Measurements from ENCODE around the gene CXCR5. TPM values are rescaled to one million over a fixed set of nuclear protein-coding genes. Genes with fewer than 3 reads are reported as not detected.

The CXCR5 gene, protein sequence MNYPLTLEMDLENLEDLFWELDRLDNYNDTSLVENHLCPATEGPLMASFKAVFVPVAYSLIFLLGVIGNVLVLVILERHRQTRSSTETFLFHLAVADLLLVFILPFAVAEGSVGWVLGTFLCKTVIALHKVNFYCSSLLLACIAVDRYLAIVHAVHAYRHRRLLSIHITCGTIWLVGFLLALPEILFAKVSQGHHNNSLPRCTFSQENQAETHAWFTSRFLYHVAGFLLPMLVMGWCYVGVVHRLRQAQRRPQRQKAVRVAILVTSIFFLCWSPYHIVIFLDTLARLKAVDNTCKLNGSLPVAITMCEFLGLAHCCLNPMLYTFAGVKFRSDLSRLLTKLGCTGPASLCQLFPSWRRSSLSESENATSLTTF
- polyA plus RNA-seq, result not detected in 3 replicates
- polyA plus RNA-seq (2011; ENCODE audit: low read depth), result not detected
- not detected in 2 replicates for polyA plus RNA-seq (2011; cell fraction: cytosol; rRNA removed)
- polyA plus RNA-seq (2011; cell fraction: nucleus; rRNA removed), result not detected in 2 replicates
- polyA plus RNA-seq (2012; ENCODE audit: low replicate concordance), result 0.04 TPM in 1 of 2 replicates, not detected in the other
- not detected in 3 replicates for polyA minus RNA-seq
- not detected for polyA minus RNA-seq (2011; cell fraction: cytosol; rRNA and poly(A)+ RNA removed)
- polyA minus RNA-seq (2011; cell fraction: nucleus; rRNA and poly(A)+ RNA removed), result not detected in 2 replicates

DNA sequence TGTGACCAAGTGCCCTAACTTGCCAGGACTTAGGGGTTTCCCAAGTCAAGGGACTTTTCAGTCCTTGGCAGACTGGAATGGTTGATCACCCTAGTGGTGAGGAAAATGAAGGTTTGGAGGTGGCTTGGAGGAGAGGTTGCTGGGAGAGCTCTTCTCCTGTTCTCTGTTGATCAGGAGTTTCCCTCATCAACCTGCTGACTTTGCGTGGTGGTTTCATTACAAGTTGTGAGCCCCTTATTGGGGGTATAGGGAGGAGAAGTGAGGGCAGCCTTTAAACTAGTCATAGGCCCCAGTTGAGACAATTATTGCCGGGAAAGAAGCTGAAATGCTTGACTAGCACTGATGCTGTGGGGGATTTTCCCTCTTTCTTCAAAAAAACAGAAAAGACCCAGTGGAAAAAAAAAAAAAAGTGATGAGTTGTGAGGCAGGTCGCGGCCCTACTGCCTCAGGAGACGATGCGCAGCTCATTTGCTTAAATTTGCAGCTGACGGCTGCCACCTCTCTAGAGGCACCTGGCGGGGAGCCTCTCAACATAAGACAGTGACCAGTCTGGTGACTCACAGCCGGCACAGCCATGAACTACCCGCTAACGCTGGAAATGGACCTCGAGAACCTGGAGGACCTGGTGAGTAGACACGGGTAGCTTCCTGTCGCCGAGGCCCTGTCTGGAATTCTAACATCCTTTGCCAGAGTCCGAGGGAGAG, at the start of gene CXCR5:
Gene CXCR5 (plus strand): TSS at position 525 of the 704 bp plus-strand sequence. CDS start 50 bp downstream, at position 575.
- no peaks in the 10 kb centered on the region for H3K9me3 ChIP-seq (ENCODE audit: control insufficient read depth, low read depth, low read length)
- dilution Hi-C loops (cut with MboI; ENCODE audit: extremely low pct_ligation_motif_present, low sequenced_read_pairs), result no loop called here
- no peak for FAIRE-seq
- H3K4me2 ChIP-seq (ENCODE audit: control insufficient read depth, extremely low read depth, insufficient read depth, low read depth, low read length), result no peak within 1 kb of the TSS
- peaks cover 4% of the 10 kb centered on the region for H3K4me1 ChIP-seq (ENCODE audit: control insufficient read depth, extremely low read depth, insufficient read depth, low read length)
- no peaks in the 10 kb centered on the region for H3K9me1 ChIP-seq (ENCODE audit: control insufficient read depth, extremely low read depth, insufficient read depth, low read length)
- H3K27me3 ChIP-seq (ENCODE audit: control insufficient read depth, extremely low read depth, insufficient read depth, low read length), result peaks cover 11% of the 10 kb centered on the region
- no peaks in the 10 kb centered on the region for H4K20me1 ChIP-seq (ENCODE audit: control insufficient read depth, extremely low read depth, insufficient read depth, low read length)
- H2AFZ ChIP-seq (ENCODE audit: control insufficient read depth, low read length), result no peak within 1 kb of the TSS
- H3K4me3 ChIP-seq (ENCODE audit: control insufficient read depth in 2 of 3, extremely low read depth in 1 of 3, insufficient read depth in 2 of 3, low read depth in 1 of 3, low read length in 3 of 3), result no peak within 1 kb of the TSS
- no peak for DNase-seq (ENCODE audit: low read depth, low spot score)
- no peaks in the 10 kb centered on the region for H3K36me3 ChIP-seq (ENCODE audit: control insufficient read depth in 2 of 2, extremely low read depth in 1 of 2, insufficient read depth in 2 of 2, low read length in 2 of 2)
- no peak within 1 kb of the TSS for H3K9ac ChIP-seq (ENCODE audit: control insufficient read depth, extremely low read depth, insufficient read depth, low read length)
- H3K79me2 ChIP-seq (ENCODE audit: control insufficient read depth, insufficient read depth, low read length), result no peaks in the 10 kb centered on the region
- H3K27ac ChIP-seq (ENCODE audit: control insufficient read depth, insufficient read depth, low read length), result no peak within 1 kb of the TSS
- no peak for TF ChIP-seq EZH2 (IDR thresholded peaks at IDR 0.05; ENCODE audit: low read length)
- TF ChIP-seq, protein P1, sequence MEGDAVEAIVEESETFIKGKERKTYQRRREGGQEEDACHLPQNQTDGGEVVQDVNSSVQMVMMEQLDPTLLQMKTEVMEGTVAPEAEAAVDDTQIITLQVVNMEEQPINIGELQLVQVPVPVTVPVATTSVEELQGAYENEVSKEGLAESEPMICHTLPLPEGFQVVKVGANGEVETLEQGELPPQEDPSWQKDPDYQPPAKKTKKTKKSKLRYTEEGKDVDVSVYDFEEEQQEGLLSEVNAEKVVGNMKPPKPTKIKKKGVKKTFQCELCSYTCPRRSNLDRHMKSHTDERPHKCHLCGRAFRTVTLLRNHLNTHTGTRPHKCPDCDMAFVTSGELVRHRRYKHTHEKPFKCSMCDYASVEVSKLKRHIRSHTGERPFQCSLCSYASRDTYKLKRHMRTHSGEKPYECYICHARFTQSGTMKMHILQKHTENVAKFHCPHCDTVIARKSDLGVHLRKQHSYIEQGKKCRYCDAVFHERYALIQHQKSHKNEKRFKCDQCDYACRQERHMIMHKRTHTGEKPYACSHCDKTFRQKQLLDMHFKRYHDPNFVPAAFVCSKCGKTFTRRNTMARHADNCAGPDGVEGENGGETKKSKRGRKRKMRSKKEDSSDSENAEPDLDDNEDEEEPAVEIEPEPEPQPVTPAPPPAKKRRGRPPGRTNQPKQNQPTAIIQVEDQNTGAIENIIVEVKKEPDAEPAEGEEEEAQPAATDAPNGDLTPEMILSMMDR (optimal IDR thresholded peaks at IDR 0.05 in 1 of 3, IDR thresholded peaks at IDR 0.05 in 1 of 3, conservative IDR thresholded peaks at IDR 0.05 in 1 of 3; ENCODE audit: extremely low read depth in 1 of 3, insufficient read depth in 2 of 3, low read length in 3 of 3), result peak in 1 of 3 experiments; percentile 14

DNA sequence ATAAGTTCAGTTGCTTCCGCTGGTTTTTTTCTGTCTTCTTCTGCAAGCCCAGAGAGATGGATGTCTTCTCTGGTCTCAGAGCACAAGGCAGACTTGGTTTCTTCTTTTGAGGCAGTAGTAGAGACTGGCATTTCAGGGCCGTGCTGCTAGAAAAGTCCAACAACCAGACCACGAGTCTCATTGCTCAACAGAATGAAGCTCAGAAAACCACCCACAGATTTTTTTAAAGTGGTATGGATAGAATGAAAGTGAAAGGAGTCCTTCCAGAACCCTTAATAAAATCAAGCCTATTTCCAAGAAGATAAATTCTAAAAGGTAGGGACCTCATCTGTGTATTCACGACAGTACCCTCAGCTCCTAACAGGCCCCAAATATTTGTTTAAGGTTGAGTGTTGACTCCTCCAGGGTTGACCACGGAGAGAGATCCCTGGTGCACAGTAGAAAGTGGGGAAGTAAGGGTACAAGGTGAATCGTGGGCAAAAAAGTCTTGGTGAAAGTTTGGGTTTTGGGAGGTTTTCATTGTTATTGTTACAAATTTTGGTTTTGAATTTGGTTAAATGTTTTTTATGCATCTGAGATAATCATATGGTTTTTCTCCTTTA, 49.2 kb upstream of the CXCR5 start:
- H3K27ac ChIP-seq (ENCODE audit: control insufficient read depth, insufficient read depth, low read length), result no peak overlapping the region
- H3K9me3 ChIP-seq (ENCODE audit: control insufficient read depth, low read depth, low read length), result no peaks in the 10 kb centered on the region
- no peaks in the 10 kb centered on the region for H3K9me1 ChIP-seq (ENCODE audit: control insufficient read depth, extremely low read depth, insufficient read depth, low read length)
- no peak for TF ChIP-seq EZH2 (IDR thresholded peaks at IDR 0.05; ENCODE audit: low read length)
- TF ChIP-seq, protein P1 (optimal IDR thresholded peaks at IDR 0.05 in 1 of 3, IDR thresholded peaks at IDR 0.05 in 1 of 3, conservative IDR thresholded peaks at IDR 0.05 in 1 of 3; ENCODE audit: extremely low read depth in 1 of 3, insufficient read depth in 2 of 3, low read length in 3 of 3), result no peak
- no peak for FAIRE-seq
- H4K20me1 ChIP-seq (ENCODE audit: control insufficient read depth, extremely low read depth, insufficient read depth, low read length), result no peaks in the 10 kb centered on the region
- H3K4me1 ChIP-seq (ENCODE audit: control insufficient read depth, extremely low read depth, insufficient read depth, low read length), result no peaks in the 10 kb centered on the region
- dilution Hi-C loops (cut with MboI; ENCODE audit: extremely low pct_ligation_motif_present, low sequenced_read_pairs), result no loop called here
- H3K9ac ChIP-seq (ENCODE audit: control insufficient read depth, extremely low read depth, insufficient read depth, low read length), result no peak overlapping the region
- DNase-seq (ENCODE audit: low read depth, low spot score), result no peak
- no peak overlapping the region for H2AFZ ChIP-seq (ENCODE audit: control insufficient read depth, low read length)
- H3K36me3 ChIP-seq (ENCODE audit: control insufficient read depth in 2 of 2, extremely low read depth in 1 of 2, insufficient read depth in 2 of 2, low read length in 2 of 2), result no peaks in the 10 kb centered on the region
- H3K4me3 ChIP-seq (ENCODE audit: control insufficient read depth in 2 of 3, extremely low read depth in 1 of 3, insufficient read depth in 2 of 3, low read depth in 1 of 3, low read length in 3 of 3), result no peak overlapping the region
- no peak overlapping the region for H3K4me2 ChIP-seq (ENCODE audit: control insufficient read depth, extremely low read depth, insufficient read depth, low read depth, low read length)
- no peaks in the 10 kb centered on the region for H3K79me2 ChIP-seq (ENCODE audit: control insufficient read depth, insufficient read depth, low read length)
- no peaks in the 10 kb centered on the region for H3K27me3 ChIP-seq (ENCODE audit: control insufficient read depth, extremely low read depth, insufficient read depth, low read length)

Measured in keratinocyte (primary cell).